GM18951 (cell line): ENCODE measurements around the gene LARP4B.
"Not testable (repeated sequence)": the region's sequence is repeated elsewhere in the genome, so short reads cannot be mapped to it uniquely, and the experiment has no call there.

Source experiments
- POLR2A ChIP-seq: IDR thresholded peaks from 4 replicates; pipeline ENCODE4 v1.6.1; 2011; ENCODE audit warnings: mild to moderate bottlenecking; ENCODE audit not compliant: insufficient read length, insufficient read depth; ENCODE audit errors: extremely low read depth
- in situ Hi-C: fragments of 300-500 bp; cut with MboI; formaldehyde crosslinking; loops from one replicate; pipeline ENCODE4 v1.12.0; 2022; ENCODE audit warnings: low sequenced_read_pairs, mixed read lengths, inconsistent platforms; ENCODE audit not compliant: unreplicated experiment

Gene LARP4B

DNA sequence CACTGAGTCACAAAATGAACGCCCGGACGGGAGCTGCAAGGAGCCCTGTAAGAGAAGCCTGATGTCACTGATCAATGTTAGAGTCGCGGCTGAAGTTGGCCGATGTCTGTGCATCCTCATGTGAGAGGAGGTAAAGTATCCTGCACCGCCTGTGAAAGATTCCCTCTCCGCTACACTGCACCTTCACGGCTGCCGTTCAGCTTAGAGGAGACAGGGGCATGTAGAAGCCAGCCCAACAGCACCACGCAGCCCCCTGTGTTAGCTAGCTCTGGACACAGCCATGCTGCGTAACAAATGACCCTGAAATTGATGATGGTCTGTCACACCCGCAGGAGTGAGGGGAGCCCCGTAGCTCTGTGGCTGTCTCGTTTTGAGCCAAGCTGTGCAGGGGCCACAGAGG is 160.5 kb downstream of the LARP4B start:
- in situ Hi-C loops: no loop called here
- no peak for TF ChIP-seq POLR2A

- in situ Hi-C loops: not testable (repeated sequence)
These were observed 161.3 kb downstream of the LARP4B start for GRCh38 chr10:770048-770712.

GRCh38 chr10:767794-768193 is 163.7 kb downstream of the LARP4B start:
- in situ Hi-C loops: no loop called here
- no peak for TF ChIP-seq POLR2A

- no peak for TF ChIP-seq POLR2A
- in situ Hi-C loops: no loop called here
These were observed 164.3 kb downstream of the LARP4B start for GRCh38 chr10:767211-767610.

DNA sequence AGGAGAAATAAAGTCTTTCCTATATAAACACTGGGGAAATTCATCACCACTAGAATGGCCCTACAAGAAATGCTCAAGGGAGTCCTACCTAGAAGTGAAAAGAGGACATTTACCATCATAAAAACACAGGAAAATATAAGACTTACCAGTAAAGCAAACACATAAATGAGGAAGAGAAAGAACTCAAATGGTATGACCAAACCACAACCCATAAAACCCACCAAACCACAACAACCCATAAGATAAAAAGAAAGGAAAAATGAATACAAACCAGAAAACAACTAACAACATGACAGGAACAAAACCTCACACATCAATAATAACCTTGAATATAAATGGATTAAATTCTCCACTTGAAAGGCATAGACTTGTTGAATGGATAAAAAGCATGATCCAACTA is 170.1 kb downstream of the LARP4B start:
- in situ Hi-C loops: no loop called here
- TF ChIP-seq POLR2A: no peak

GRCh38 chr10:760622-761021 is 170.9 kb downstream of the LARP4B start:
- in situ Hi-C loops: no loop called here
- no peak for TF ChIP-seq POLR2A

DNA sequence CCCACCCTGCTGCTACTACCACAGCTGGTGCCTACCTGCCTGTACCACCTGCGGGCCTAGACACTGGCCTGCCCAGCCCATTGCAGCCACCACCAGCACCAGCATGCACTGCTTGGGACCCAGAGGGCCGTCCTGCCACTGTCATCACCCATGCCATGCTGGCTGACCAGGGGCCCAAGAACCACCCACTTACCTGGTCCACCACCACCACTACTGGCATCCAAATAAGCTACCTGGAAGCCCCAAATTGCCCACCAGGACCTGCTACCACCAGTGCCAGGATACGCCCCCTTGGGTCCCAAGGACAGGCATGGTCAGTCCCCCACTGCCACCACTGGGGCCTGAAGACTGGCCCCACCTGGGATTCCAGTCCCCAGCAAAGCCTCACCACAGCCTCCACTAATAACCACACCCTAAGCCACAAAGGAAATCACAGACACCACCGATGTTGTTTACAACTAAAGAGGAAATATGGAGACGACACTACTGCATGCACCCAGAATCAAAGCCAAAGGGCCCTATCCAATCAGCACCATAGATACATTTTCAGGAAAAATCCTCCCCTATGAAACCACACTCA is 171.5 kb downstream of the LARP4B start:
- in situ Hi-C loops: no loop called here
- TF ChIP-seq POLR2A: no peak
